ENCODE results near the gene NOX5. TPM values are rescaled to one million over a fixed set of nuclear protein-coding genes. Genes with fewer than 3 reads are reported as not detected.

NOX5 gene
- total and polyA plus RNA-seq, 4 donors: under 0.01 to 0.08 (median 0.01) TPM

DNA sequence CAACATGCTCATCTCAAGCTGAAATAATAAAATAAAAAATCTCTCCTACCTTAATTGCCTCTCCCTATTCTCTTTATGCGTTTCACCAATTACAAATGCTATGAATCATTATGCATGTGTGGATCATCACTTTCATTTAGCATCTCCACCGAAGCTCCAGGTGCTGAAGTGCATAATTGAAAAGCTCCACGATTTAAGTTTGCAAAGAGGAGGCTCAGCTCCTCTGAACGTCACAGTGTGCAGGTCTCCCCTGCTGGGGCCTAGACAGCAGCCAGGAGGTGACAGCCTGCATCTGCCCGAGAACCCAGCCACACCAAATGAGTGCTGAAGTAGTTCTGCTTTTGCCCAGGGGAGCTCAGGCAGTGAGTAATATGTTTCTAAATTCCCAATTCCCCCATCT, 85.4 kb downstream of the NOX5 start:
- no peak overlapping the region for H3K9ac ChIP-seq (ENCODE audit: low read depth in 1 of 2, low read length in 2 of 2)
- no peak overlapping the region for H3K27ac ChIP-seq (ENCODE audit: low read depth in 1 of 2, low read length in 2 of 2)
- no peak for TF ChIP-seq HNF4A (conservative IDR thresholded peaks at IDR 0.05)
- TF ChIP-seq NR2F2 (IDR thresholded peaks at IDR 0.05): no peak
- no peak for TF ChIP-seq RAD21 (IDR thresholded peaks at IDR 0.05)
- no peak for TF ChIP-seq SP1 (IDR thresholded peaks at IDR 0.05)
- TF ChIP-seq YY1 (IDR thresholded peaks at IDR 0.05): no peak
- TF ChIP-seq, protein P1, sequence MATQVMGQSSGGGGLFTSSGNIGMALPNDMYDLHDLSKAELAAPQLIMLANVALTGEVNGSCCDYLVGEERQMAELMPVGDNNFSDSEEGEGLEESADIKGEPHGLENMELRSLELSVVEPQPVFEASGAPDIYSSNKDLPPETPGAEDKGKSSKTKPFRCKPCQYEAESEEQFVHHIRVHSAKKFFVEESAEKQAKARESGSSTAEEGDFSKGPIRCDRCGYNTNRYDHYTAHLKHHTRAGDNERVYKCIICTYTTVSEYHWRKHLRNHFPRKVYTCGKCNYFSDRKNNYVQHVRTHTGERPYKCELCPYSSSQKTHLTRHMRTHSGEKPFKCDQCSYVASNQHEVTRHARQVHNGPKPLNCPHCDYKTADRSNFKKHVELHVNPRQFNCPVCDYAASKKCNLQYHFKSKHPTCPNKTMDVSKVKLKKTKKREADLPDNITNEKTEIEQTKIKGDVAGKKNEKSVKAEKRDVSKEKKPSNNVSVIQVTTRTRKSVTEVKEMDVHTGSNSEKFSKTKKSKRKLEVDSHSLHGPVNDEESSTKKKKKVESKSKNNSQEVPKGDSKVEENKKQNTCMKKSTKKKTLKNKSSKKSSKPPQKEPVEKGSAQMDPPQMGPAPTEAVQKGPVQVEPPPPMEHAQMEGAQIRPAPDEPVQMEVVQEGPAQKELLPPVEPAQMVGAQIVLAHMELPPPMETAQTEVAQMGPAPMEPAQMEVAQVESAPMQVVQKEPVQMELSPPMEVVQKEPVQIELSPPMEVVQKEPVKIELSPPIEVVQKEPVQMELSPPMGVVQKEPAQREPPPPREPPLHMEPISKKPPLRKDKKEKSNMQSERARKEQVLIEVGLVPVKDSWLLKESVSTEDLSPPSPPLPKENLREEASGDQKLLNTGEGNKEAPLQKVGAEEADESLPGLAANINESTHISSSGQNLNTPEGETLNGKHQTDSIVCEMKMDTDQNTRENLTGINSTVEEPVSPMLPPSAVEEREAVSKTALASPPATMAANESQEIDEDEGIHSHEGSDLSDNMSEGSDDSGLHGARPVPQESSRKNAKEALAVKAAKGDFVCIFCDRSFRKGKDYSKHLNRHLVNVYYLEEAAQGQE (IDR thresholded peaks at IDR 0.05): no peak
- TF ChIP-seq, protein P2, sequence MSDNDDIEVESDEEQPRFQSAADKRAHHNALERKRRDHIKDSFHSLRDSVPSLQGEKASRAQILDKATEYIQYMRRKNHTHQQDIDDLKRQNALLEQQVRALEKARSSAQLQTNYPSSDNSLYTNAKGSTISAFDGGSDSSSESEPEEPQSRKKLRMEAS (IDR thresholded peaks at IDR 0.05): no peak
- no peak for TF ChIP-seq JUND (IDR thresholded peaks at IDR 0.05)
- TF ChIP-seq, protein P3, sequence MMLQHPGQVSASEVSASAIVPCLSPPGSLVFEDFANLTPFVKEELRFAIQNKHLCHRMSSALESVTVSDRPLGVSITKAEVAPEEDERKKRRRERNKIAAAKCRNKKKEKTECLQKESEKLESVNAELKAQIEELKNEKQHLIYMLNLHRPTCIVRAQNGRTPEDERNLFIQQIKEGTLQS (IDR thresholded peaks at IDR 0.05): no peak
- no peak for TF ChIP-seq EGR1 (IDR thresholded peaks at IDR 0.05; ENCODE audit: low read depth in 2 of 2)
- H3K9me3 ChIP-seq (ENCODE audit: control insufficient read depth in 4 of 4, low read length in 3 of 4): no peaks in the 10 kb centered on the region
- 89% methylated on average over 5 of the region's 5 CpGs for WGBS
- no peaks in the 10 kb centered on the region for H3K36me3 ChIP-seq (ENCODE audit: control insufficient read depth in 4 of 4, insufficient read depth in 3 of 4, low read depth in 1 of 4, low read length in 3 of 4)
- no peaks in the 10 kb centered on the region for H3K27me3 ChIP-seq (ENCODE audit: control insufficient read depth in 4 of 4, insufficient read depth in 4 of 4, low read length in 3 of 4)
- no peak overlapping the region for H3K4me3 ChIP-seq (ENCODE audit: low read depth in 1 of 3, low read length in 3 of 3)
- H3K4me1 ChIP-seq (ENCODE audit: control insufficient read depth in 4 of 4, insufficient read depth in 4 of 4, low read length in 3 of 4): no peaks in the 10 kb centered on the region
- no peak for DNase-seq (ENCODE audit: low spot score)

DNA sequence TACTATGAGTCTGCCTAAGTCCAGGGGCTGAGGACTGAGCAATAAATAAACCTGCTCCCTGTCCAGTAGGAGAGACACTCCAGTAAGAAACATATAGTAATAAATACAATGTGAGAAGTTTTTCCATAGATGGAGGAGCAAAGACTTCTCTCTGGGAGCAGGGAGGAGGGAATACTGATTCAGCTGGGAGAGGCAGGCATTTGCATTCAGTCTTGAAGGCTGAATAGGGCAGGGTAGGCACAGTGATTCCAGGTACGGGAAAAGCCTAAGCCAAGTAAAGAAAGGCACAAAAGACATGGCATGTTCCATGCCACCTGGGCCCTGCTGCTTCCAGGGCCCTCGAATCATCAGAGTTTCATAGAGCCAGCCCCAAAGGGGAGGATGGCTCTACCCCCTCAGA, 86.3 kb downstream of the NOX5 start:
- 94% methylated on average over 2 of the region's 2 CpGs for WGBS
- no peaks in the 10 kb centered on the region for H3K4me1 ChIP-seq (ENCODE audit: control insufficient read depth in 4 of 4, insufficient read depth in 4 of 4, low read length in 3 of 4)

More for the DNA sequence above, 86.3 kb downstream of the NOX5 start:
- no peak for DNase-seq (ENCODE audit: low spot score)
- H3K27me3 ChIP-seq (ENCODE audit: control insufficient read depth in 4 of 4, insufficient read depth in 4 of 4, low read length in 3 of 4): no peaks in the 10 kb centered on the region
- no peaks in the 10 kb centered on the region for H3K9me3 ChIP-seq (ENCODE audit: control insufficient read depth in 4 of 4, low read length in 3 of 4)
- H3K9ac ChIP-seq (ENCODE audit: low read depth in 1 of 2, low read length in 2 of 2): no peak overlapping the region
- H3K27ac ChIP-seq (ENCODE audit: low read depth in 1 of 2, low read length in 2 of 2): no peak overlapping the region
- no peak overlapping the region for H3K4me3 ChIP-seq (ENCODE audit: low read depth in 1 of 3, low read length in 3 of 3)
- H3K36me3 ChIP-seq (ENCODE audit: control insufficient read depth in 4 of 4, insufficient read depth in 3 of 4, low read depth in 1 of 4, low read length in 3 of 4): no peaks in the 10 kb centered on the region
- TF ChIP-seq SP1 (IDR thresholded peaks at IDR 0.05) (no peak), EGR1 (IDR thresholded peaks at IDR 0.05; ENCODE audit: low read depth in 2 of 2) (no peak), GABPA (IDR thresholded peaks at IDR 0.05 in 1 of 2, conservative IDR thresholded peaks at IDR 0.05 in 1 of 2) (no peak), YY1 (IDR thresholded peaks at IDR 0.05) (no peak), TAF1 (conservative IDR thresholded peaks at IDR 0.05) (no peak), NR2F2 (IDR thresholded peaks at IDR 0.05) (no peak), JUND (IDR thresholded peaks at IDR 0.05) (no peak)
- TF ChIP-seq, protein P4, sequence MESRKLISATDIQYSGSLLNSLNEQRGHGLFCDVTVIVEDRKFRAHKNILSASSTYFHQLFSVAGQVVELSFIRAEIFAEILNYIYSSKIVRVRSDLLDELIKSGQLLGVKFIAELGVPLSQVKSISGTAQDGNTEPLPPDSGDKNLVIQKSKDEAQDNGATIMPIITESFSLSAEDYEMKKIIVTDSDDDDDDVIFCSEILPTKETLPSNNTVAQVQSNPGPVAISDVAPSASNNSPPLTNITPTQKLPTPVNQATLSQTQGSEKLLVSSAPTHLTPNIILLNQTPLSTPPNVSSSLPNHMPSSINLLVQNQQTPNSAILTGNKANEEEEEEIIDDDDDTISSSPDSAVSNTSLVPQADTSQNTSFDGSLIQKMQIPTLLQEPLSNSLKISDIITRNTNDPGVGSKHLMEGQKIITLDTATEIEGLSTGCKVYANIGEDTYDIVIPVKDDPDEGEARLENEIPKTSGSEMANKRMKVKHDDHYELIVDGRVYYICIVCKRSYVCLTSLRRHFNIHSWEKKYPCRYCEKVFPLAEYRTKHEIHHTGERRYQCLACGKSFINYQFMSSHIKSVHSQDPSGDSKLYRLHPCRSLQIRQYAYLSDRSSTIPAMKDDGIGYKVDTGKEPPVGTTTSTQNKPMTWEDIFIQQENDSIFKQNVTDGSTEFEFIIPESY (IDR thresholded peaks at IDR 0.05): no peak

All from liver (tissue), 9 donors.